Stomach (tissue), 4 donors: ENCODE data around the gene TNFRSF14.

ENCODE experiments used
- EP300 ChIP-seq: sonication (generic); formaldehyde crosslinking; IDR thresholded peaks from one replicate; pipeline ENCODE4 v1.6.1; 2017; ENCODE audit warnings: antibody characterized with exemption
- POLR2A ChIP-seq, 4 donors: fragments of 450-650 bp; IDR thresholded peaks; one replicate each; pipeline ENCODE4 v1.6.1; 2016; ENCODE audit warnings: antibody characterized with exemption in 4 of 4, control low read depth in 2 of 4, mild to moderate bottlenecking in 1 of 4, moderate library complexity in 1 of 4
- TF ChIP-seq, protein P1 (sequence below), 7 experiments: fragments of 450-650 bp in 4 of 7; fragments of 200-600 bp in 3 of 7; sonication (generic) in 3 of 7; IDR thresholded peaks; one replicate each; pipeline ENCODE4 v1.5.1; 2016 to 2019; ENCODE audit warnings: antibody characterized with exemption in 7 of 7, control low read depth in 2 of 7, mild to moderate bottlenecking in 1 of 7

DNA sequence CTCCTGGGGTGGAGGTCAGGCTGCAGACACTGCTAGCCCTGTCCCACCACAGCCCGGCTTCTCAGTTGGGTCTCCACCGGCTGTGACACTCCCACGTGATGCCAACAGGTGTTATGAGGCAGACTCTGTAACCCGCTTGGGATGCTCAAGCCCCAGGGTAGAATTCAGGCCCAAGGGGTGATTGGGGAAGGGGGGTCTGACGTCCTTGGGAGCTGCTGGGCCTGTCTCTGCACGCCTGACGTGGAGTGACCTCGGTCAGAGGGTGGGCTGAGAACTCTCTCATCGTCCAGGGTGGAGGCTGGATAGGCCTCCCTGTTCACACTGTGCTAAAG lies 18.4 kb upstream of the TNFRSF14 start:
- TF ChIP-seq, protein P1, sequence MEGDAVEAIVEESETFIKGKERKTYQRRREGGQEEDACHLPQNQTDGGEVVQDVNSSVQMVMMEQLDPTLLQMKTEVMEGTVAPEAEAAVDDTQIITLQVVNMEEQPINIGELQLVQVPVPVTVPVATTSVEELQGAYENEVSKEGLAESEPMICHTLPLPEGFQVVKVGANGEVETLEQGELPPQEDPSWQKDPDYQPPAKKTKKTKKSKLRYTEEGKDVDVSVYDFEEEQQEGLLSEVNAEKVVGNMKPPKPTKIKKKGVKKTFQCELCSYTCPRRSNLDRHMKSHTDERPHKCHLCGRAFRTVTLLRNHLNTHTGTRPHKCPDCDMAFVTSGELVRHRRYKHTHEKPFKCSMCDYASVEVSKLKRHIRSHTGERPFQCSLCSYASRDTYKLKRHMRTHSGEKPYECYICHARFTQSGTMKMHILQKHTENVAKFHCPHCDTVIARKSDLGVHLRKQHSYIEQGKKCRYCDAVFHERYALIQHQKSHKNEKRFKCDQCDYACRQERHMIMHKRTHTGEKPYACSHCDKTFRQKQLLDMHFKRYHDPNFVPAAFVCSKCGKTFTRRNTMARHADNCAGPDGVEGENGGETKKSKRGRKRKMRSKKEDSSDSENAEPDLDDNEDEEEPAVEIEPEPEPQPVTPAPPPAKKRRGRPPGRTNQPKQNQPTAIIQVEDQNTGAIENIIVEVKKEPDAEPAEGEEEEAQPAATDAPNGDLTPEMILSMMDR (IDR thresholded peaks at IDR 0.05): no peak
- no peak for TF ChIP-seq POLR2A (IDR thresholded peaks at IDR 0.05)
- no peak for TF ChIP-seq EP300
